ELF-1 (cell line): ENCODE data around the gene PFKP.
A peak's percentile ranks its signal among the peaks of the same experiment; 100 is the strongest.

Experiments used
- DNase-seq: peaks from one replicate; pipeline ENCODE4 v3.0.0-alpha.2; 2016; ENCODE audit warnings: low read depth, low spot score

PFKP gene

DNA sequence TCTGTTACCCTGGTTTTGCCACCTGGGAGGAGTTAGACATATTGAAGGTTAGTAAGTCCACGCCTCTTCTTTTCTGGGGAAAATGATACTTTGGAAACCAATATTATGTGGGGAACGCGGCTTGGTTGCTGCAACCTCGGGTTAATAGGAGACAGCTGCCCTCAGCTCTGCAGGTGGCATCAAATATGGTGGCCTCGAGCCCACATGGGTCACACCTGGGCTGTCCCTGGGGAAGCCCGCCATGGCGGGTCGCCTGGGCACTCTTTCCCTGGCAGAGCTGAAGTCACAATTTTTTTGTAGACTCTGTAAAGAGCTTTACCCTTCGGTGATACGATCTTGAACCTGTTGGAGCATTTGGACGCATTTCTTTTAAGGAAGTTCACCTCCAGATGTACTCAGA lies 2.5 kb downstream of the PFKP start:
- no peak for DNase-seq

DNA sequence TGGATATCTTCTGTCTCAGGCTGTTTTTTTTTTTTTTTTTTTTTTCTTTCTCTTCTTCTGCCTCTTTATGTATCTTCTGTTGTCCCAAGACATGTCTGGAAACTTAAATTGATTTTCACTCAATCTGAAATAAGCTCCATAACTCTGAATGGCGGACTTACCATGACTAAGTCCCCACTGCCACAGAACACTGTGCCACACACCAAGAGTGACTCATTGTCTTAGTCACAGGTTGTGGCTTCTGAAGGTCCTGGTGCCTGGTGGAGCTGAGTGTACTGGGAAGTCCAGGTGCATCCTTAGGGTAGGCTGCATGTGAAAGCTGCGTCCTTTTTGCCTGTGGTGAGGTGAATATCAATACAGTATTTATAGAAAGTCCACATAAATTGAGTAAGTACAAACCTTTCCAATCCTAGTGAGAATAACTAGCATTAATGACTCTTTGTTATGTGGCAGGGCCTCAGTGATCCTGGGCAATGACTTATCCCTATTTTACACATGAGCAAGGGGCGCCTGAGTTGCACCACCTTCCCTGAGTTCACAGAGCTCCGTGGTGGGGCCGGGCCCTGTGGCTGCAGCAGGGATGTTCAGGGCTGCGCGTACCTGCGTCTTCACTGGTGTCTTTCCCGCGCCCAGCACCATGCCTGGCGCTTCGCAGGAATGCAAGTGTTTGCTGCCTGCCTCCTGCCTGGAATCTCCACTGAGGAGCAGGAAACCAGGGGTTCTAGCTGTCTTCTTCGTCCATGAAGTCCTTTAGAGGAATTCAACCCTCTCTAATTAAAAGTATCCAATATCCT lies 4.3 kb downstream of the PFKP start:
- DNase-seq: no peak

DNA sequence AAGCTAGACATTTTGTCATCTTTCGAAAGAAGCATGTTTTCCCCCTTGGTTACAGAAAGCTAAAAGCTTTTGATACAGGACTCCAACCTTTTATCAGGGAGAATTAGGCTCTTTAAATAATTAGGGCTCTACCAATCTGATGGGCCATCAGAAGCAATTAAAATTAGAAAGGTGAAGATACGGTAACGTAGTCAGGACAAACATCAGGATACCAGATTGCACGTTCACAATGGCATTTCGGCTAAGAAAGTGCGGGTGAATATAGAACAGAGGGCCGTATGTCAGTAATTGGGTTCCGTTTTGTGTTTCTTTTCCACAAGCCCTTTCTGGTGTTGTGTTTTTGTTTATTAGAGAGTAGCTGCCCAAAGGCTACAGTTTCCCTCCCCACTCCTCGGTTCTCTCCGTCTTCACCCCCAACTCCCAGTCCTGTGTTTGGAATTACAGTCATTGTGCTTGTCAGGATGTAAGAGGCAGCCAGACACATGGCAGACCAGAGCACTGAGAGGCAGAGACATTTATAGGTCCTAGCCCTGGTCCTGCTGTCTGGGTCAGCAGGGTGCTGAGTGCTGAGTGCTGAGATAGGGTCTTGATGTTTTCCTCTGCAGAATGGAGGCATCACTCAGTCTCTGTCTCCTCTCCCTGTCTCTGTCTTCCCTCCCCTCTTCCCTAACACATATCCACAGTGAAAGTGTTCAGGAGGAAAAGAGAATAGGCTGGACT lies 5.5 kb downstream of the PFKP start:
- DNase-seq: peak; percentile 37

DNA sequence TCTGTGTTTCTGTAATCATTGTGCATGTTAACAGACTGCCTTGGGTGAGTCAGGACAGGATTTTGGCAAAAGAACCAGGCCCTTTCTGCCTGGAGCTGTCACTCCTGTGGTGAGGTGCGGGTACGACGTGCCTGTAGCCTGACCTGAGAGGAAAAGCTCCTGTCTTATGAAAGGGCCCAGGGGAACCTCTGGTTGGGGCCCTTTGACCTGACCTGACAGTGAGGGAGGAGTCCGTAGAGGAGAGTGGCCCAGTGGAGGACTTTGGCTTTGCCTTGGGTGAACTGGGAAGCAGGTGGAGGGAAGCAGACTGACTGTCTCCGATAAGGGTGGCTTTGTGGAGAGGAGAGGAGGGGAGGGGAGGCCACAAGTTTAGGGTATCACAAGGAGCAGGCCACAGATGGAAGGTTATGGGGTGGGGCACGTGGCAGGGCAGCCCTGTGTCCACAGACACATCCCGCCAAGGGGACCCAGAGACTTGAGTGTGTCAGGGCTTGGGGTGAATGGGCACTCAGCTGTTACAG lies 6.9 kb downstream of the PFKP start:
- peak; percentile 37 for DNase-seq

DNA sequence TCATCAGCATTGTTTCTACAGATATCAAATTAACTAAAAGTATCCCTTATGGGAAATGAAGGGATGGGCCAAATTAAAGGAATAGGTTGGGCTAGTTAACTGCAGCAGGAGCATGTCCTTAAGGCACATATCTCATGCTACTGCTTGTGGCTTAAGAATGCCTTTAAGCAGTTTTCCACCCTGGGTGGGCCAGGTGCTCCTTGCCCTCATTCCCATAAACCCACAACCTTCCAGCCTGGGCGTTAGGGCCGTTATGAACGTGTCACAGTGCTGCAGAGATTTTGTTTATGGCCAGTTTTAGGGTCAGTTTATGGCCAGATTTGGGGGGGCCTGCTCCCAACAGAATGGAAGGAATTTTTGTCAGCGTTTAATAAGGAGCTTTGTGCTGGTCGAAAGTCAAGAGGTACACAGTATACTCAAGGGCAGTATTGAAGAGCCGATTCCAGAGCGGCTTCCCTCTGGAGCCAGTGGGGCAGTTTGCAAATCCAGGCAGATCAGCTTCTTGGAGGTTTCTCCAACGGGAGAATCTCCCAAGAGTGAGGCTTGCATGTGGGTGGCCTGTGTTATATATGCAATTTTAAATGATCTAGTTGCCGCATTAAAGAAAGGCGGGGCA lies 7.7 kb downstream of the PFKP start:
- DNase-seq: peak; percentile 54

DNA sequence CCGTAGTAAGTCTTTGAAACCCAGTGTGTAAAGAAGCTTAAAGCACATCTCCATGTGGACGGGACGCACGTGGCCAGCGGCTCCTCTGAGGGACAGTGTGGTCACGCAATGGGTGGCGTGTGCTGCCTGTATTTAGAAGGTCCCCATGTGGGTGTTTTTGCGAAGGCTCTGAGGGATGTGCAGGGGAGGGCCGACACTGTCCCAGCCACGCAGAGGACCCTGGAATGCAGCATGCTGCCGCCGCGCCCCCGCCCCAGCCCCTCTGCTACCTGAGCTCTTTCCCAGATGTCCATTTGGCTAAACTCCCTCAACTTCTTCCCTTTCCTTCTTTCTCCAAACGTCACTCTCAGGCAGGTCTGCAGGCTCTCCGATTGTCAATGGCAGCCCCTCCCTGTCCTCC lies 8.8 kb downstream of the PFKP start:
- DNase-seq: no peak

DNA sequence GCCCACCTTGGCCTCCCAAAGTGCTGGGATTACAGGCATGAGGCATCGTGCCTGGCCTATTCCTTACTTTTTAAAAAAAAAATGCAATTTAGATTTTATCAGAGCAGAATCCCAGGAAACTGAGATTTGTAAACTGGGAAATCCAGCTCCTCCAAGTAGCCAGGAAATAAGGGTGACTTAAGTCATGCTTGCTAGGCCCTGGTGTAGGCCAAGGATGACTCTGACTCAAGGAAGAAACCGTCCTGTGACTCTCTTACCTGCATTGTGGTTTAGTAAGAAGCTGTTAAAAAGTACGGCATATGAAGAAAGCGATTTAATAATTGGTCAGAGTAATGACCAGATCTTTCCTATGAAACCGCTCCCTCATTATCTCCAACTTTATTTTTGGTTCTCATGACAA lies 10.2 kb downstream of the PFKP start:
- DNase-seq: no peak

DNA sequence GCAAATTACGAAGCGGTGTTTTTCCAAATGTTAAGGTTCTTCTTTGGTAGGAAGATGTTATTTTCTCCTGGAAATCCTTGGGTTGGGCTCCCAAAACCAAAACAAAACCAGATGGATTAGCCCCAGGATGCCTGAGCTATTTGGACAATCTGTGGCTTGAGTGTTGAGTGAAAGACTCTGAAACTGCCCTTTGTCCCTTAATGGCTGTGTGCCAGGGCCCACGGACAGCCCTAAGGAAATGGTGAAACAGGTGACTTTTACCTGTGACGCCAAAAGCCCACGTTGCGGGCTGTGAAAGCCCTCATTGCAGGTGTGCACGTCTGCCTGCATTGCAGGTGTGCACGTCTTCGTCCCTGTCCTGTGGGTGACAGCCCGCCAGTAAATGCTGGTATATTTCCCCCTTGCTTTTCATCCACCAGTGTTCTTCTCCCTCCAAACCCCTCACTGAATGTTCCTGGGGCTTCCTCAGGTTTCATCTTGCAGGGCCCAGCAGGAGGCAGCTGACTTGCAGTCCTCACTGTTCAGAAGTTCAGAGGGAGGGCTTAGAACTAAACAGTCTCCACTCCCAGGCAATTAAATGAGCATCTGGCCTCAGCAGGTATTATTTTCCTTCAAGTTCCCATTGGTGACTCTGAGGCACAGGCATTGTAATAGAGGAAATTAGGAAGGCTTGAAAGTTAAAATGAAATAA lies 10.7 kb downstream of the PFKP start:
- peak; percentile 53 for DNase-seq

DNA sequence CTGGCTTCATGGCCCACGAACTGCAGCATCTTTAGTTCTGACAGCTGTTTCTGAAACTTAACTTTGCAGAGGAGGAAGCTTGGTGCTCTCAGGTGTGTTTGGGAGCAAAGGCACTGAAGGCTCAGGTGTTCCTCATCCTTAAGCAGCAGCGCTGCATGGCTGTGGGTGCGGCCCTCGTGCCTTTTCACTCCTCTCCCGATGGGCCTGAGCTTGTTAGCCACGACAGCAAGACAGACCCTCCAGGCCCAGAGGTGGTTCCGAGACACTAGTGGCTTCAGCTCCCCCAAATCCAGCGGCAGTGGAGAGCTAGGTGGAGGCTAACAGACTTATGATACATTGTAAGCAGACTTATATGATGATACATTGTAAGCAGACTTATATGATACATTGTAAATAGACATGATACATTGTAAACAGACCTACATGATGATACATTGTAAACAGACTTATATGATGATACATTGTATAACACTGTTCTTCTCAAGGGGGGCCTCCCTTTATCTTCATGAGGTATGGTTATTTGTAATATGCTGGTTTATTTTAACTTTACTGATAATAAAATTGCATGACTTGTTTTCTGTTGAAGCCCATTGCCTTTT lies 14.1 kb downstream of the PFKP start:
- no peak for DNase-seq

DNA sequence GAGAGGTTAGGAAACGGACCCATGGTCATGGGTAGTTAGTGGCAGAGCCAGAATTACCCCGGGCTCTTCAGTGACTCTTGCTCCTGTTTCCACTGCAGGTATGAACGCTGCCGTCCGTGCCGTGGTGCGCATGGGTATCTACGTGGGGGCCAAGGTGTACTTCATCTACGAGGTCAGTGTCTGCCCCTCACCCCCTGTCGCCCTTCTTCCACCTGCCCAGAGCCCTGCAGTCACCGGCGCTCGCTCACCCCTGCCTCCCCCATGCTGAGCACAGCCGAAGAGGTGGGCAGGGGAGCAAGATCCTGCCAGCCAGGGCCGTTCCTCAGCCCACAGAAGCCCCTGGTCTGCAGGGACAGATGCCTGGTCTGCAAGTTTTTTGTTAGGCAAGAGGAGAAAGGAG lies 14.9 kb downstream of the PFKP start:
- DNase-seq: no peak

DNA sequence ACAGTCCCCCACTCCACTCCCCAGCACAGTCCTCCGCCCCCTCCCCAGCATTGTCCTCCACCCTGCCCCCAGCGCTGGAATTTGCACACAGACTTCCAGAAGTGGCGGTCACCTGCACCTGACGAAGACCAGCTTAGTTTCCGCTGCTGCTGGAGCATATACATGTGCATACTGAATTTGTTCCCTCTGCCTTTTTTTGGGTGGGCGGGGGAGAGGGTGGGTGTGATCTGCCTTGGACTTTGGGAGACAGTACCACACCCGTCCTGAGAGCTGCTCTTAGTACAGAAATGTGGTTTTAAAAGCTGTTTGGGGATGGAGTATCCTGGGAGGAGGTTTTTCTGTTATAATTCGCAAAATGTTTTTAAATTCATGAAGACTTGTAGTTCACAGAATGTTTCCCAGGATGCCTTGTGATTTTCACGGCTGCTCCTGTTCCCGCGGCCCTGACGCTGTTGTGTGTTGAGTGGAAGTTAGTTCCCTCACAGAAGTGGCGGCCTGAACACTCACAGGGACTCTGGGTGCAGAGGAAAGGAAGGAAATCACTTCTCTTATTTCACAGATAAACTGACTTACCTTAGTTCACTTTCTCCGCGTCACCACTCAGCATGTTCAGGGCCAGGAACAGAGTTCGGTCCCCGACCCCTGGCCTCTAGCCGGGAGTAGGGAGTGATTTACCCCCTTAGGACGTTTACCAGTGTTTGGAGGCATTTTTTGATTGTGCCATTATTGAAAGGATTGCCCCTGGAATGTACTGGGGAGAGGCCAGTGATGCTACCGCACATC lies 18.6 kb downstream of the PFKP start:
- DNase-seq: no peak

DNA sequence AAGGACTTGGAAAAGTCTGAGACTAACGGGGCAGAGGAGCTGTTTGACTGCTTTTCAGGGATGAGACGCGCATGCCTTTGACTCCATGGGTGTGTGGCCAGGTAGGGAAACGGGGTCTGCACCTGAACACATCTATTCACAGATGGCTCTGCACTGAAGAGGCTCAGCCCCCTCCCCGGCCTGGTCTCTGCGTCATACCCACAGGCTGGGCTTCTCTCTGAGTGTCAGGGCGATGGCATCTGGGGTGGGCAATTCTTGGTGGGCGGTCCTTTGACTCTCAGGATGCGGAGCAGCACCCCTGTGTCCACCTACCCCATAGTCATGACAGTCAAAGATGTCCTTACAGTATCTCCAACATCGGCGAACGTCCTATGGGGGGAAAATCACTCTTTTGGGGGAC lies 23.0 kb downstream of the PFKP start:
- no peak for DNase-seq

DNA sequence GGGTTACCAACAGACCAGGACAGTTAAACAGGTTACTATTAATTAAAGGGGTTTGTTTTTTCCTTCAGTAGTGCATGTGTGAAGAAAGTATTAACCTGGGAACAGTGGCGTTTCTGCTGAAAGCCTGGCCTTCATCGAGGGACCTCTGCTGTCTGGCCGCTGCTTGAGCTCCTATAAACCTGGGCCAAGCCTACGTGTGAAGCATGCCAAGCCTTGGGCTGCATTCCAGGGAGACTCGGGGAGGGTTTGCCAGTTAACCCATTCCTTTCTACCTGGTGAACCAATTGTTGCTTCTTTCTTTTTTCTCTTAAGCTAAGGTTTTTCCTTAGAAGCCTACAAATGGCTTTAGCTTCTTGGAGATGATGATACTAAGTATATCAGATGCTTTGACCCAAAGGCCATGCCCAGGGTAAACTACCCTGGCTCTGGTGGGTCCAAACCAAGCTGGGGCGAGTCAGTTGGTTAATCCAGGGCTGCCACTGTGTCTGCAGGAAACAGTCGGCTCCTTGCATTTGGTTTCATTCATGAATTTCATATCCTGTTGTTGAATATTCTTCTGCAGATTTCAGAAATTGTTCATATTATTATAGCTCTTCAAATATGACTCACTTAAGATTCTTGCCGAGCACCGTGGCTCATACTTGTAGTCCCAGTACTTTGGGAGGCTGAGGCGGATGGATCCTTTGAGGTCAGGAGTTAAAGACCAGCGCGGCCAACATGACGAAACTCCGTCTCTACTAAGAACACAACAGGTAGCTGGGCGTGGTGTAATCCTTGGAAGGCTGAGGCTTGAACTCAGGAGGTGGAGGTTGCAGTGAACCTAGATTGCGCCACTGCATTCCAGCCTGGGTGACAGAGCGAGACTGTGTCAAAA lies 23.8 kb downstream of the PFKP start:
- DNase-seq: no peak

DNA sequence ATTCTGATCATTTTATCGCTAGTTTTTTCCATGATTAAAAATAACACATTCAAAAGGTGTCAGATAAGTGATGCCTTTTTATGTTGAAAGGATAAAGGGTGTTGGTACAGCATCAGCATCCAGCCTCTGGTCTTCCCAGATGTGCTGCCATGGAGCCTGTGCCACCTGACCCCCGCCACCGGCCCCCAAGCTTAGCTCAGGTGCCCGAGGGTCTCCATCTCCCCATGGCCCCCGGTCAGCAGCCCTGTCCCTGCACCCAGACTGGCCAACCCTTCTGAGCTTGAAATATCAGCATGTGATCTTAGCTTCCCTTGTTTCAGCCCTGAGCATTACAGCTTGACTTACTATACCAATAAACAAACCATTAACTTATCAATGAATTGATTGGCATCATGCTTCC lies 24.6 kb downstream of the PFKP start:
- DNase-seq: no peak

DNA sequence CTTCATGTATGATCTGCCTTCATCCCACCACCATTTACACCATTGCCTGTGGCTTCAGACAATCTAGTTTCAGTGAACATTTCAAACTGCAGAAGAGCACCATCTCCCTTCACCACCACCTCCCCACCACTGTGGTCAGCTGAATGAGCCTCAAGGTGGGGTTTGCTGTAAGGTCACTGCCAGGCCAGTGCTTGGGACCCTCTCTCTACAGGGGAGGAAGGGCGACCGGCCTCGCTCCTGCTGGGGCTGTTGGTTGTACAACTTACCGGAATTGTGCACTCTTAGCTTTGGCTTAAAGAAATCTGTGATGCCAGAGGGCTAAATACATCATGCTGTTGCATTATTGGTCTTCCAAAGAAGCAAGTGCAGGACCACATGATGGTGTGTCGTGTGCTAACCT lies 26.6 kb downstream of the PFKP start:
- no peak for DNase-seq

DNA sequence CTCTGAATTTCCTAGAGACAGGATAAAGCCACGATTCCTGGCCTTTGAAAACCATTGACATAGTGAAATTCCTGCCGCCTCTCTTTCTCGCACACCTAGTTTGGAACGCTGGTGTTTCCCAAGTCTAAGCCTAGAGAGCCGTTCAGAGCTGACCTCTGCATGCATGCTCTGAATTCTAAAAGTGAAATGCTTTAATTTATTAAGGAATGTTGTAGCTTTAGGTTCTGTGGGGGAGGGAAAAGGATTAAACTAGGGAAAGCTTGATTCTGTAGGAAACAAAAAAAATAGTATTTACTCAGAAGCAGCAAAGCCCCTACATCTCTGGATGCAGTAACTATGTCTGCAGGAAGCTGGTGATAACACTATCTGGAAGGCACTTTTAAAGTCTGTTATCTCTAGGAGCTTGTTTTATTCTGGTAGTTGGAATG lies 27.3 kb downstream of the PFKP start:
- peak; percentile 66 for DNase-seq

DNA sequence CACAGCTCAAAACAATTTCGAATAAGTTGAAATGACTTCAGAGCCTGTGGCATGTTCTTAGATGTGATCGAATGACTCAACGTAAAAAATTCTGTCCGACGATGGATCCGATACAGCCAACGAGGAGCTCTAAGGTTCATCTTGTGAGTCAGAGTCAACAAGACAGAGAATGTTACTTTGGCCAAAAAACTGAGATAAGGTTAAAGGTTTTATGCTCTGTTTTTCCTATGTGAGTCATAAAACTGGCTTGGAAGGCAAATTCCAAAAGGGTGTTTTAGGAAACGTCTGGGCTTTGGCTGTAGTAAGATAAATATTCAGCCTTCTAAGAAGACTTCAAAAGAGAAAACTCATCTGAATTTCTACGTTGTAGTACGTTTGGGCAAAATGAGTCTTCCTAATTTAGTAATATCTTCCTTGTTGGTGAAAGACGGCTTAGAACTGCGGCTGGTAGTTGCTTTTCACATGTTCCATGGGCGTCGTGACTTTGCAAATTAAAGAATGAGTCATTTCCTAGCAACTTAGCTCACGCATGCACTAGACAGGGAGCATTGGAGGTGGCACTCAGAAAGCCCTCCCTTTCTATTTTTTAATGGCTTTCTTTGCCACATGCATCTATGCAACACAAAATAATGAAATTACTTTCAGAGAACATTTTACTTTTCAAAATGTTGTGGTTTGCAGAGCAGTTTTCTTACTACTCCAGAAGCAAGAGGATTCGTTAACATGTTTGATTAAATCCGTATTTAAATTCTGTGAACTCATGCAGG lies 28.2 kb downstream of the PFKP start:
- peak; percentile 66 for DNase-seq

DNA sequence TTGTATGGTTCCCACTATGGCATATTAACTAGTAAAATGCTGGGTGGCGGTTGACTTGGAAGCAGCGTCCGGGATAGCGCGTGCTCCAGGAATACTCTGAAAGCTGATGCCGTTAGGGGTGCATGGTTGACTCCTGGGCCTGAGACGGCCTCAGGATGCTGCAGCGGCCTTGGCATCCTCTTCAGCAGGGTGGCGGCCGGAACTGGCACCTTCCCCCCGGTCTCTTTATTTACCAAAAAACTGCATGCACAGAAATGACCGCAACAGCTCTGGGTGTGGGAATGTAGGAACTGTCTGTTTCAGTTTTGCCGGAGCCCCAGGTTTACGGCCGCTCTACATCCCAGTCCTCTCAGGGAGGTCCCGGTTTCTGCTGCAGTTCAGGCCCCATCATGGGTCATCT lies 28.8 kb downstream of the PFKP start:
- DNase-seq: no peak

DNA sequence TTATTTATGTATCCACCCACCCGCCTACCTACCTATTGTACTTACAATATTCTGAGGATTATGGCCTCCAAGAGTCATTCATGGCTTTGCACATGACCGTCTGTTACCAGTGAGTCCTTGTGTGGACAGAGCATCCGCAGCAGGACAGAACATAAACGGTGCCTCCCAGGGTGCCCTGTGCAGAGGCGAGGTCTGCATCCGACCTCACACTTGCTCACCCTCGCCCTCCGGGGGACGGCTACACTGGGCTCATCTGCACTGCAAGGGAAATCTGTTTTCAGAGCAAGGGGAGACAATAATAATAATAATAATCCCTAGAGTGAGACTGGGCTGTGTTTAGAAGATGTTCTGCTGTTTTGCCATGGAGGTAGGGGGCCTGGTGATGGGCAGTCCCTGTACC lies 29.8 kb downstream of the PFKP start:
- no peak for DNase-seq
